GM18508 (cell line): ENCODE measurements around the gene PMS2.
"Not testable (repeated sequence)": the region's sequence is repeated elsewhere in the genome, so short reads cannot be mapped to it uniquely, and the experiment has no call there.

Source experiments
- ATAC-seq: cut with Tn5 transposase; IDR thresholded peaks from one replicate; pipeline ENCODE4 v1.9.1; 2021; ENCODE audit warnings: moderate number of reproducible peaks; ENCODE audit not compliant: insufficient read depth, unreplicated experiment

PMS2 gene

DNA sequence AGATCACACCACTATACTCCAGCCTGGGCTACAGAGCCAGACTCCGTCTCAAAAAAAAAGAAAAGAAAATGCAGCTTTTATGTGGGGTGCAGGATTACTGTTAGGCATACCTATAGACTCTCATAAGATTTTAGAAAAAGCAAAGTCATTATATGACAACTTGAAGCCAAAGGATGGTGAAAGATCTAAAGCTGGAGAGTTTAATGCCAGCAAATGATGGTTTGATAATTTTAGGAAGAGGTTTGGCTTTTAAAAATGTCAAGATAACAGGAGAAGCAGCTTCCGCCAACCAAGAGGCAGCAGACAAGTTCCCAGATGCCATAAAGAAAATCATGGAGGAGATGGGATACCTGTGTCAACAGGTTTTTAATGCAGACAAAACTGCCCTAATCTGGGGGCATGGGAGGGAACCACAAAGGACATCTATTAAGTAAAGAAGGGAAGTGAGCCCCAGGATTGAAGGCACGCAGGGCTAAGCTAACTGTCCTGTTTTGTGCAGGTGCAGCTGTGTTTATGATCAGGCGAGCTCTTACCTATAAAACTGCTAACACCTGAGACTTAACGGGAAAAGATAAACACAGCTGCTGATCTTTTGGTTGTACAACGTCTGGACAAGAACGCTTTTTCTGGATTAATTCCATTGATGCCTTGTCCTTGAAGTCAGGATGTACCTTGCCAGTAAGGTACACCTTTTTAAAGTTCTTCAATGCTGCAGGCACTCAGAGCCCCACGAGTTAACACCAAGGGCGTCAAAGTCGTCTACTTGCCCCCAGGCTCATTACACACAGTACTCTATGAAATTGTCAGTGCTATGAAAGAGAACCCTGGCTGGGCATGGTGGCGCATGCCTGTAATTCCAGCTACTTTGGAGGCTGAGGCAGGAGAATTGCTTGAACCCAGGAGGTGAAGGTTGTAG lies 11.8 kb upstream of the PMS2 start:
- ATAC-seq, result no peak

DNA sequence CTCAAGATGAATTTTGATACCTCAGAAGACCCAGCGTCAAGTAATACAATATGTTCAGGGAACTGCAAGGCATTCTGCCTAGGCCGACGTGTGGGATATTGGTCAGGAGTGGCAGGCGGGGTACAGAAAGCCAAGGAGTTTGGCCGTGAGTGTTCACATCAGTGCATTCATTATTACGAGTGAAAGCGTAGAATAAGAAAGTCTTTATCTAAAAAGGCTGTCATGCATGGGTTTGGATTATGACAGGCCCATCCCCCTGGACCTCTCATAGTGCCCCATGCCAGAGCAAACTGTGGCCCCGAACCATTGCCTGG lies 7.8 kb upstream of the PMS2 start:
- ATAC-seq, result no peak

DNA sequence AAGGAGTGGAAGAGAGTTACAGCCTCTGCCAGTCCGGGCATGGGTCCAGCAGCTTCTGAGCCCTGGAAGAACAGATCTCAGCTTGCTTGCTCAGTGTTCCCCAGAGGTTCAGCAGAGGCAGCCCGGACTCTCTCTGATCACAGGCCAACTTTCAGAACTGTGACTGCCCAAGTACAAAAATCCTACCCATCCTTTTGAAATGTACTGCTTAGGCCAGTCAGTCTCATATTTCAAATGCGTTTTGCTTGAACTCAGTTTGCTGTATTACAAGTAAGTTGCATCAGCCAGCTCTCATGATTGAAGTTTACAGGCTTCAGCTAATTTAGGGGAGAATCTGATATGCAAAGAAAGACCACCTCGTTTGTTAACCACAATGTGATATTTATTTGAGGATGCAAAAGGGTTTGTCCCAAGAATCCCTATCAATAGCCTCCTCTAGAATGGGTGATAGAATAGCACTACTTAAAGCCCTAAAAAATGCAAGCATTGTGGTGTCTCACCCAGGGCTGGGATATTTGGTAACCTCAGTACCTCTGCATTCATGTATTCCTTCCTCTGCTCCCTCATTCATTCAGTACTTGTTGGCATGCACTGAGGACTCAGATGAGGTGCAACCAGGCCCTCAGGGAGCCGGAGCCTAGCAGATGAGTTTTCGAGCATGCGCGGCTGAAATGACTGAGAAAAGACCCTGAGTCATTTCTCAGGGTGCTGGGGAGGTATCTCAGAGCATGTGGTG lies 7.2 kb upstream of the PMS2 start:
- ATAC-seq, result no peak

DNA sequence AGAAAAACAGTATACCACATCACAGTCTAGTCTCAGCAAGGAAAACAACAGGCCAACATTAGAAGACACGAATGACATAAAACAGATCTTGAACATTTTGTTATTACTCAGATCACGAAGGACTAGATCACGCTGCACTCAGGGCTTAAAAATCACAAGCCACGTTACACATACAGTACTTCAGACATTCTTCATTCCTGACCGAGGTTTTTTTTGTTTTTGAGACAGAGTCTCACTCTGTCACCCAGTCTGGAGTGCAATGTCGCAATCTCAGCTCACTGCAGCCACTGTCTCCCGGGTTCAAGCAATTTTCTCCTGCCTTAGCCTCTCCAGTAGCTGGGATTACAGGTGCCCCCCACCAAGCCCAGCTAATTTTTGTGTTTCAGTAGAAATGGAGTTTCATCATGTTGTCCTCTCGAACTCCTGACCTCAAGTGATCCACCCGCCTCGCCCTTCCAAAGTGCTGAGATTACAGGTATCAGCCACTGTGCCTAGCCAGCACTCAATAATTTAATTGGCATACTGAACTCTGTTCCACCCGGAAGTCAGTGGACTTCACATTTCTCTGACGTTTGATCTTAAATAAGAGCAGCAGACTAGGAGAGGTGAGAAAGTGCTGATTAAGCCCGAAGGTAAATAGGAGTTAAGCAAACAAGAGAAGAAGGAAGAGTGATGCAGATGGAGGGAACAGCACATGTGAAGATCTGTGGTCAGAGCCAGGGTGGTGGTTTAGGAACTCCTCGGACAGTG lies 3.7 kb upstream of the PMS2 start:
- ATAC-seq, result no peak

DNA sequence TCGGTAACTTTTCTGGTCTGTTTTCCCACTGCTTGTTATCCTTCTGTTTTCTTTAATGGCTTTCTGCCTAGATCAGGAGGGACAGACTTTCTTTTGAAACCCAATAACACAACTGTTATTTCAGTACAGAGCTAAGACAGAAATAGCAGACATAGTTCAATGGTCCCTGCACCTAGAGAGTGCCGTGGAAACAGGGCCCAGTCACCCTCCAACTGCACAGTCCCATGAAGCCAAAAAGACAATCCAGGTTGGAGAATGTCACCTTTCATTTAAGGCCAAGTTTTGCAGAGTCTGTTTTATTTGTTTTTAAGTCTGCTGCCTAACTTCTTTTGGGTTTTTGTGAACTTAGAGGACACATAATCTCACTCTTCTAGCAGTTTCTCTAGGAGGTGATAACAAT lies 2.7 kb upstream of the PMS2 start:
- ATAC-seq, result no peak

DNA sequence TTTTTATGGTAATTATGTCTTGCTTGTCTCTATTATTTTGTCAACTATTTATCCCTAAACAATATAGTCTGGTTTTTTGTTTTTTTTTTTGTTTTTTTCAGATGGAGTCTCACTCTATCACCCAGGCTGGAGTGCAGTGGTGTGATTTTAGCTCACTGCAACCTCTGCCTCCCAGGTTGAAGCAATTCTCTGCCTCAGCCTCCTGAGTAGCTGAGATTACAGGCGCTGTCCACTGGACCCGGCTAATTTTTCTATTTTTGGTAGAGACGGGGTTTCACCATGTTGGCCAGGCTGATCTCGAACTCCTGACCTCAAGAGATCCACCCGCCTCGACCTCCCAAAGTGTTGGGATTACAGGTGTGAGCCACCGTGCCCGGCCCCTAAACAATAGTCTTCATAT lies 1.5 kb upstream of the PMS2 start:
- not testable (repeated sequence) for ATAC-seq

DNA sequence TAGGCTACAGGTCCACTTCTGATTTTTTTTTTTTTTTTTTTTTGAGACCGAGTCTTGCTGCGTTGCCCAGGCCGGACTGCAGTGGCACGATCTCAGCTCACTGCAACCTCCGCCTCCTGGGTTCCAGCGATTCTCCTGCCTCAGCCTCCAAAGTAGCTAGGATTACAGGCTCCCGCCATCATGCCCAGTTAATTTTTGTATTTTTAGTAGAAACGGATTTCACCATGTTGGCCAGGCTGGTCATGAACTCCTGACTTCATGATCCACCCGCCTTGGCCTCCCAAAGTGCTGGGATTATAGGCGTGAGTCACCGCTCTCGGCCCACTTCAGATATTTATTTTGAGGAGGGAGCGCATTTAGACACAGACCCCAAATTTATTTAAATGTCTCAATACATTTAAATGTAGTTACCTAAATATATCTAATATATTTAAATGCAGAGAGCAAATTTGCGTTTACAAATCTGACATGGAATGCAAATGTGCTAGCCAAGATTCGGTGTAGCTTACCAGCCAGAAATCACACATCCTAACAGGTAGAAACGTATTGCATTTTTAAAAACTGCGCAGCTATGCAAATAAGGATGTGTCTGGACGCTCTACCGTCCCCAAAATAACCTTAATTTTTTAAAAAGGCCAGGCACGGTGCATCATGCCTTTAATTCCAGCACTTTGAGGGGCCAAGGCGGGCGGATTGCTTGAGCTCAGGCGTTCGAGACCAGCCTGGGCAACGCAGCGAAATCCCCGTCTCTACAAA lies 836 bp downstream of the PMS2 start:
- not testable (repeated sequence) for ATAC-seq

DNA sequence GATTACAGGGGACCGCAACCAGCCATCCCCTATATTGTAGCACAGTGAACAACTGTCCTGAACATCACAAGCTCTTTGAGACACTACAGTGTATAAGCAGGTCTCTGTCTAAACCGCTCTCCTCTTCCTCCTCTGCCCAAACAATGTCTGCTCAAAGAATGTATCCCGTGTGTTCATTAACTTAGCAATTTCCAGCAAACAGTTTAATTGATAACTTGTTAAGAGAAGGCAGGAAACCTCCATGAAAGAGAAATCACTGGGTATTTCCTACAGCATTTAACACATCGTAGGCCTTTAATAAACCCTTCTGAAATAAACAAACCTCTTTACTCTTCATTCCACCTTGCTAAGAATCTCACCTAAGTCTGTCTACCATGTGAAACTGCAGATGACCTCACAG lies 1.5 kb downstream of the PMS2 start:
- no peak for ATAC-seq

DNA sequence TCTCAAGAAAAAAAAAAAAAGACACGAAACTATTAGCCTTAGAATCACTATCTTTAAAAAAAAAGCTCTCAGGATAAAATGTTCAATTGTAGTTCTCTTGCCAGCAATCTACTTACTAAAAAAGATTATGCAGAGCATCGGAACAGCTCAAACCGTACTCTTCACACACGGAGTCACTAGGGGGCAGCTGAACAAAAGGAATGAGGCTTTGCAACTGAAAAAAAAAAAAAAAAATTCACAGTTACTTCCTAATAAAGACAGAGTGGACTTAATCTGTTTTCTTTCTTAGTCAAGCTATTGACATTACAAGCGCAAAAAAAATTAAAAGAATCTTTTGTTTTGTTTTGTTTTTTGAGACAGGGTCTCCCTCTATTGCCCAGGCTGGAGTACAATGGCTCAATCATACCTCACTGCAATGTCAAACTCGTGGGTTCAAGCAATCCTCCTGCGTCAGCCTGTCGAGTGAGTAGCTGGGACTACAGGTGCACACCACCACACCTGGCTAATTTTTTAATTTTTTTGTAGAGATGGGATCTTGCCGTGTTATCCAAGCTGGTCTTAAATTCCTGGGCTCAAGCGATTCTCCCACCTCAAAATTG lies 11.5 kb downstream of the PMS2 start:
- no peak for ATAC-seq

DNA sequence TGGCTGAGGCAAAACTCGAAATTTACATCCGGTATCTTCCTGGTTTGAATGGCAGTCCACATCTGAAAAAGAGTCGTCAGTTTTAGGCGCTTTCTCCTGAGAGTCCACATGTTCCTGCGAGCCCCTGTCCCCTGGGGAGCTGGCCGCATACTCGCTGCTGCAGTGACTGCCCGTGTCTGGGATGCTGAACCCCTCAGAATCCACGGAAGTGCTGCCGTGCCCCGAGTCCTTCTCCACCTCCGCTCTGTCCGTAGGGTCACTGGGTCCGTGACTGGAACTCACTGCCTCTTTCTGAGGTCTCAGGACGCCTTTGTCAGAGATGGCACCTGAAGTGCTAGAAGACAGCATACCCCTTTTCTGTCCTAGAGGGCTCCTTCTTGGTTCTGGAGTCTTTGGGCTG lies 21.8 kb downstream of the PMS2 start:
- ATAC-seq, result not testable (repeated sequence)

DNA sequence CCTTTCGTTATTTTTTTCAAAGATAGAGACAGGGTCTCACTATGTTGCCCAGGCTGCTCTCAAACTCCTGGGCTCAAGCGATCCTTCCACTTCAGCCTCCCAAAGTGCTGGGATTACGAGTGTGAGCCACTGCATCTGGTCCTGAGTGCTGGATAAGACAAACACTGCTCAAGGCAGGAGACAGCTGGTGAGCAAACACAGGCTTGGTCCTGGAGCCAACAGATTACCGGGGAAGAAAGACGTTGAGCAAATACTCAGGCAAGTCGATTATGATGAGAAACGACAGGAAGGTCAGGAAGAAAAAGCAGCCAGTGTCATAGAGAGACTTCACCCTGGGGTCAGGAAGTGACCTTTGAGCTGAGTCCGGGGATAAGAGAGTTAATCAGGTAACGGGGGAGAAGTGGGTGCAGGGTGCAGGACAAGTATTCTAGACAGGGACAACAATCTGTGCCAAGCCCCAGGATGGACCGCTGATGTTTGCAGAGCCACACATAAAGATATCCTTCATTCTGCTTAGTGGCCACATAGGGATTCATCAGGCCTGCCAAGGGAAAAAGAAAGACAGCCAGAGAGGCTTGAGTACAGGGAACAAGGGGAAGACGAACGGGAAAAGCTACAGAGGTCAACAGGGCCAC lies 29.1 kb downstream of the PMS2 start:
- not testable (repeated sequence) for ATAC-seq

DNA sequence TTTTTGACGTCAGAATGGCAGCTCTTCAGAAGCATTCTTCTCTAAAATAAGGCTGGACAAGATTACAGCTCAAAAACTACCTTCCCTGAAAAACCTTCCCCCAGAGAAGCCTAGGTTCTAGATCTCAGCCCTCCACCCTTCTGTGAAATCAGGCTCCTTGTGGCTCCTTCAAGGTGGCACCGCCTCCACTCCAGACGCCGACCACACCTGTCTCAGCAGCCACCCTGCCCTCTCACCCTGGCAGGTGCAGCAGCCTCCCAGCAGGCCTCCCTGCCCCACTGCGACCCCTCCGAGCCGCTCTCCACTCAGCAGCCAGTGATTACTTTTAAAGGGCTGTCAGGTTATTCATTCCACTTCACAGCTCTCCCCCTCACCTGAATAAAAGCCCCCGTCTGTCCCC lies 35.3 kb downstream of the PMS2 start:
- ATAC-seq, result not testable (repeated sequence)

DNA sequence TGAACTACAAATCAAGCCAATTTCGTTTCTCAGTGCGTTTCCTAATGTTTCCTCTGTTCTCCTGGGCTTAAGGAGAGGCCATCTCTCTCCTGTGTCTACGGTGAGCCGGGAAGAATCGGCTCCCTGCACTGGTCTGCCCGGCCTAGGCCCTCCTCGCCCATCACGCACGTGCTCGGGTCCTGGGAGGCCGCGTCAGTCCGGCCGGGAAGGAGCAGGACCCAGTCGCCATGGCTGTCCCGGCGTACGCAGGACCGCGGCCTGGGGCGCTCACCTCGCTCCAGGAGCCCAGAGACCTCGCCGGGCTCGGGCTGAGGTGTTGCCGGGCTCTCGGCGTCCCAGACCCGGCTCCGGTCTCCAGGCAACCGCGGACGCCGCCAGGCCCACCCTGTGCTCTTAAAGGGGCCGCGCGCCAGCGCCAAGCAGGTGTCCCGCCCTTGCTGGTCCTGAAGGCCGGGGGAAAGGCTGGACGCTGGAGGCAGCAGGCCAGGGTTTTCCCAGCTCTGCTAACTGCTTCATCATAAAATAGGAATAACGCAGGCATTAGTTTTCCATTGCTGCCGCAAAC lies 38.4 kb downstream of the PMS2 start, which contains the start of gene RSPH10B:
Gene RSPH10B, minus strand, starts transcription at position 343 of the 565 bp plus-strand sequence. CDS start 3,573 bp downstream, outside the sequence.
- ATAC-seq, result not testable (repeated sequence)

DNA sequence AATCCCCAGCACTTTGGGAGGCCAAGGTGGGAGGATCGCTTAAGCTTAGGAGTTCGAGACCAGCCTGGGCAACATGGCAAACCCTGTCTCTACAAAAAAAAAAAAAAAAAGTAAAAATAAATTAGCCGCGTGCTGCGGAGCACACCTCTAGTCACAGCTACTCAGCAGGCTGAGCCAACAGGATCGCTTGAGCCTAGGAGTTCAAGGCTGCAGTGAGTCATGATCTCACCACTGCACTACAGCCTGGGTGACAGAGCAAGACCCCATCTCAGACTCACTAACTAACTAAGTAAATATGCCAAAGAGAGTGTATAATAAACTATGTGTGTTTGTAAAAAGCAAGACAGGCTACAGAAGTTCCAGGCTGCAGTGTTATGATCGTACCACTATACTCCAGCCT lies 45.0 kb downstream of the PMS2 start:
- ATAC-seq, result not testable (repeated sequence)

DNA sequence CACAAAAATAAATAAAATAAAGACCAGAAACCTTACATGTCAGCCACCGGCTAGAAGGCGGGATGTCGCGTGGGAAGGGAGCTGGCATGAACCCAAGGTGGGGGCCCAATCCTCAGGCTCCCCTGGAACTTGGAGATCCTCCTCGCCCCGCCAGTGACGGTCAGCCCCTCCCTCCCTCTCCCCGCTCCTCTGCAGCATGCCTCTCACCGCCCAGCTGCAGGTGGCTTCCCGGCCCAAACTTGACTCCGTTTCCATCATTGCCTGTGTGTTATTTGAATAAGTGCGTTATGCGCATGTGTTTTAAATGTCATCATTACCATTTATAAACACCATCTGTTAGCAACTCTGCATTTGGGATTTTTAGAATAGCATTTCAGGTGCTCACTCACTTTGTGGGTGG lies 45.6 kb downstream of the PMS2 start:
- ATAC-seq, result not testable (repeated sequence)

DNA sequence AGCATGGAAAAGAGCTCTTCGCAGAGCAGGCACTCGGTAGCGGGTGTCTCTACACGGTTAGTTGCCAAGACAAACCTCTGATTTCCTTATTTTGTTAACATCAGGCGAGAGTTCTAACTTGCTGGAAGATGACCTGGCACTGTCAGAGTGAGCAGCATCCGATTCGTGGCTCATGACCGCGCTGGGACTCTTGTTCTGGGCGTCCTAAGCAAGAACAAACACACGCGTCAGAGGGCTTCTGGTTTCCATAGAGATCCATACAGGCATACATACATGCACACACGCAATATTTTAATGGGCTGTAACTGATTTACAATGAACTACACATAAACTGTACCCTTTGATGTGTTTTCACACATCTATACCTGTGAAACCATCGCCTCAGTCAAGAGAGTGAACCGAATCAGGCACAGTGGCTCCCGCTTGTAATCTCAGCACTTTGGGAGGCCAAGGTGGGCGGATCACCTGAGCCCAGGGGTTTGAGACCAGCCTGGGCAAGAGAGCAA lies 73.9 kb downstream of the PMS2 start:
- not testable (repeated sequence) for ATAC-seq

DNA sequence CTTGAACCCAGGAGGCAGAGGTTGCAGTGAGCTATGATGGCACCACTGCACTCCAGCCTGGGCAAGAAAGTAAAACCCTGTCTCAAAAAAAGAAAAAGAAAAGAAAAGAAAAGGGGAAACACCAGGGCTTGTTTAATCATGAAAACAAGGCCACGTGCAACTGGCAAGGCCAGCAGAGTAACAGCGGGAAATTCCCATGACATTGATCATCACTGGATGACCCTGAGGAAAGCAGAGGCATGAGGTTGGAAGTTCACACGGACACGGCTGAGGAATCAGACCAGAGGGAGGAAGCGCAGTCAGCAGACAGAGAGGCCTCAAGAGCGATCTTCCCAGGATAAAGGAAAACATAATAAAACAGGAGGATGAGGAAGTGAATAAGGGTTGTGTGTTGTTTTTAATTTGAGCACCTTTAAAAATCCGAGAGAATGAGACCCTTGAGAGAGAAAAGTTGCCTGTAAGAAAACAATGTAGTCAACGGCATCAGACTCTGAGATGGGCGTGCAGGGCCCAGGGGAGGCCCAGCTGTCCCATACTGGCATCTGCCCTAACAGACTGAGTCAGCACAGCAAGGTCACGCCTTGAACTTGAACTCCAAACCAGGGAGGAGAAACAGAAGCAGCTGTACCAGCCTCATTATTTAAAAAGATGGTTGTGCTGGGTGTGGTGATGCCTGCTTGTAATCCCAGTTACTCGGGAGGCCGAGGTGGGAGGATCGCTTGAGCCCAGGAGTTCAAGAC lies 76.8 kb downstream of the PMS2 start:
- not testable (repeated sequence) for ATAC-seq

DNA sequence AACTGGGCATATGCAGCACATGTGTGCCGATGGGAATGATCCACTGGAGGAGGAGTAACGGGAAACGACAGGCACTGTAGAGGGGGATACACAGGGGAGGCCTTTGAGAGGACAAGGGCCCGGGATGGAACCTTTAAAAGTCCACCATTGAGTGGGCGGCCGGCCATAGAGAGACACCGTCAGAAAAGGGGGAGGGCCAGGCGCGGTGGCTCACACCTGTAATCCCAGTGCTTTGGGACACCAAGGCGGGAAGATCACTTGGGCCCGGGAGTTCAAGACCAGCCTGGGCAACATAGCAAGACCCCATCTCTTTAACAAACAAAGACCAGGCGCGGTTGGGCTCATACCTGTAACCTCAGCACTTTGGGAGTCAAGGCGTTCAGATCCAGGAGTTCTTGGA lies 77.6 kb downstream of the PMS2 start:
- ATAC-seq, result not testable (repeated sequence)
